Right ventricle myocardium inferior (tissue), 1 donor: ENCODE results near the gene SLC25A34. TPM values are rescaled to one million over a fixed set of nuclear protein-coding genes. Genes with fewer than 3 reads are reported as not detected.

Source experiments
- total RNA-seq: library from RNA; stranded (reverse); fragmentation: NEBNext Ultra II Directional; extraction: Animal tissue kit (Norgen Biotek cat#: 25700); gene quantifications from one replicate; pipeline ENCODE4 v1.2.1, GENCODE V29; 2021
- donor health status: DM: no; HTN: yes; CAD: no; lungs with severe emphysema.

Gene SLC25A34
- total RNA-seq, 1 donor from 2014 or later = 57.2 TPM

Other genes with a start within 250 kb of the SLC25A34 start
- gene CASP9, start 212.0 kb upstream of the SLC25A34 start, total RNA-seq = 11.2 TPM
- 14.6 TPM for gene DNAJC16, start 209.4 kb upstream of the SLC25A34 start, total RNA-seq
- gene AGMAT, start 151.2 kb upstream of the SLC25A34 start, total RNA-seq = 0.11 TPM
- 20.4 TPM for gene DDI2, start 118.8 kb upstream of the SLC25A34 start, total RNA-seq
- 91.4 TPM for gene PLEKHM2, start 51.9 kb upstream of the SLC25A34 start, total RNA-seq
- not detected for gene TMEM82, start 6.2 kb downstream of the SLC25A34 start, total RNA-seq
- 97.6 TPM for gene FBLIM1, start 22.5 kb downstream of the SLC25A34 start, total RNA-seq
- 6.2 TPM for gene UQCRHL, start 71.4 kb downstream of the SLC25A34 start, total RNA-seq
- 21.4 TPM for gene SPEN, start 111.4 kb downstream of the SLC25A34 start, total RNA-seq
- 23.4 TPM for gene ZBTB17, start 239.8 kb downstream of the SLC25A34 start, total RNA-seq